Hepatocyte (in vitro differentiated cells): Measurements from ENCODE around the gene MUSK.

Experiments
- CTCF ChIP-seq: fragments of 200-600 bp; sonication (generic); IDR thresholded peaks from 2 replicates; pipeline ENCODE4 v1.5.1; 2016; ENCODE audit warnings: antibody characterized with exemption, mild to moderate bottlenecking; ENCODE audit not compliant: poor library complexity
- EZH2phosphoT487 ChIP-seq: fragments of 200-600 bp; sonication (generic); IDR thresholded peaks from one replicate; pipeline ENCODE4 v1.6.1; 2018; ENCODE audit warnings: antibody characterized with exemption, mild to moderate bottlenecking, low read depth, moderate library complexity; ENCODE audit not compliant: unreplicated experiment, severe bottlenecking

GRCh38 chr9:110808599-110808980, 140.0 kb downstream of the MUSK start:
- TF ChIP-seq CTCF (no peak), EZH2phosphoT487 (no peak)
